HepG2 (cell line): ENCODE data around the gene C2orf81. TPM values are rescaled to one million over a fixed set of nuclear protein-coding genes. Genes with fewer than 3 reads are reported as not detected.

Source experiments
- BORCS8-MEF2B ChIP-seq: sonication (generic); formaldehyde crosslinking; IDR thresholded peaks from 2 replicates; pipeline ENCODE4 v1.8.0; 2022; ENCODE audit warnings: mild to moderate bottlenecking, missing genetic modification reagents
- ETV5 ChIP-seq: IDR thresholded peaks from 2 replicates; pipeline ENCODE4 v1.6.1; 2018; ENCODE audit warnings: missing biosample characterization, missing genetic modification reagents, inconsistent platforms, borderline replicate concordance
- IKZF1 ChIP-seq: fragments of 450-650 bp; IDR thresholded peaks from 2 replicates; pipeline ENCODE4 v1.7.1; 2016
- IRX3 ChIP-seq: sonication (generic); formaldehyde crosslinking; IDR thresholded peaks from 2 replicates; pipeline ENCODE4 v1.8.1; 2023; ENCODE audit warnings: mild to moderate bottlenecking, low read depth, missing genetic modification reagents, borderline replicate concordance
- RAD21 ChIP-seq: fragments of 450-650 bp; formaldehyde crosslinking; IDR thresholded peaks from 2 replicates; pipeline ENCODE4 v1.5.0; 2020; ENCODE audit warnings: mild to moderate bottlenecking
- REXO4 ChIP-seq: sonication (generic); formaldehyde crosslinking; IDR thresholded peaks from 2 replicates; pipeline ENCODE4 v1.8.0; 2022; ENCODE audit warnings: missing genetic modification reagents, mild to moderate bottlenecking, borderline replicate concordance
- ZNF549 ChIP-seq: sonication (generic); formaldehyde crosslinking; IDR thresholded peaks from 2 replicates; pipeline ENCODE4 v1.5.0; 2020; ENCODE audit warnings: missing genetic modification reagents
- ZNF616 ChIP-seq: sonication (generic); formaldehyde crosslinking; IDR thresholded peaks from 2 replicates; pipeline ENCODE4 v1.5.0; 2020; ENCODE audit warnings: low read depth, mild to moderate bottlenecking, missing genetic modification reagents
- polyA plus RNA-seq, 8 experiments: library from polyadenylated mRNA; depleted of rRNA in 3 of 8; stranded (reverse) in 7 of 8; unstranded in 1 of 8; fragments of >200 nt; fragmentation: Illumina TruSeq in 4 of 8; extraction: Trizol in 4 of 8; gene quantifications; 2 replicates each; pipeline versions ENCODE4 v1.2.1 to v1.2.3, GENCODE V29; 2011 to 2016; ENCODE audit warnings: low read depth in 4 of 8, missing spikeins in 1 of 8, mixed read lengths in 1 of 8; ENCODE audit not compliant: insufficient read depth in 1 of 8
- total RNA-seq, 5 experiments: library from RNA; depleted of rRNA; stranded (reverse); fragments of >200 nt; fragmentation: Illumina TruSeq; extraction: Trizol; gene quantifications; 2 replicates each; pipeline ENCODE4 v1.2.3, GENCODE V29; 2016; ENCODE audit warnings: low read depth in 1 of 5
- TF ChIP-seq, protein P1 (sequence below): sonication (generic); formaldehyde crosslinking; IDR thresholded peaks from 2 replicates; pipeline ENCODE4 v1.4.0; 2020; ENCODE audit warnings: missing genetic modification reagents, mild to moderate bottlenecking, borderline replicate concordance
- TF ChIP-seq, protein P2 (sequence below): IDR thresholded peaks from 2 replicates; pipeline ENCODE4 v1.6.1; 2016; ENCODE audit warnings: missing compliant biosample characterization, missing genetic modification reagents, borderline replicate concordance
- TF ChIP-seq, protein P3 (sequence below): sonication (generic); formaldehyde crosslinking; IDR thresholded peaks from 2 replicates; pipeline ENCODE4 v1.8.1; 2023; ENCODE audit warnings: mild to moderate bottlenecking, inconsistent platforms, moderate library complexity, missing genetic modification reagents, borderline replicate concordance
- TF ChIP-seq, protein P4 (sequence below): sonication (generic); formaldehyde crosslinking; IDR thresholded peaks from 2 replicates; pipeline ENCODE4 v1.5.0; 2020; ENCODE audit warnings: mild to moderate bottlenecking, missing genetic modification reagents
- TF ChIP-seq, protein P5 (sequence below): sonication (generic); formaldehyde crosslinking; IDR thresholded peaks from 2 replicates; pipeline ENCODE4; 2020; ENCODE audit warnings: missing genetic modification reagents, mild to moderate bottlenecking, borderline replicate concordance
- TF ChIP-seq, protein P6 (sequence below): sonication (generic); formaldehyde crosslinking; IDR thresholded peaks from 2 replicates; pipeline ENCODE4 v1.5.1; 2020; ENCODE audit warnings: missing genetic modification reagents, mild to moderate bottlenecking, borderline replicate concordance
- TF ChIP-seq, protein P7 (sequence below): IDR thresholded peaks from 2 replicates; pipeline ENCODE4 v1.6.1; 2016; ENCODE audit warnings: missing compliant biosample characterization, missing genetic modification reagents, borderline replicate concordance

C2orf81 gene
- total and polyA plus RNA-seq, 2 of the 13 experiments (the other 11 are each of a cell fraction or from before 2014, with no cell fraction given) = 0.15 to 0.17 TPM

DNA sequence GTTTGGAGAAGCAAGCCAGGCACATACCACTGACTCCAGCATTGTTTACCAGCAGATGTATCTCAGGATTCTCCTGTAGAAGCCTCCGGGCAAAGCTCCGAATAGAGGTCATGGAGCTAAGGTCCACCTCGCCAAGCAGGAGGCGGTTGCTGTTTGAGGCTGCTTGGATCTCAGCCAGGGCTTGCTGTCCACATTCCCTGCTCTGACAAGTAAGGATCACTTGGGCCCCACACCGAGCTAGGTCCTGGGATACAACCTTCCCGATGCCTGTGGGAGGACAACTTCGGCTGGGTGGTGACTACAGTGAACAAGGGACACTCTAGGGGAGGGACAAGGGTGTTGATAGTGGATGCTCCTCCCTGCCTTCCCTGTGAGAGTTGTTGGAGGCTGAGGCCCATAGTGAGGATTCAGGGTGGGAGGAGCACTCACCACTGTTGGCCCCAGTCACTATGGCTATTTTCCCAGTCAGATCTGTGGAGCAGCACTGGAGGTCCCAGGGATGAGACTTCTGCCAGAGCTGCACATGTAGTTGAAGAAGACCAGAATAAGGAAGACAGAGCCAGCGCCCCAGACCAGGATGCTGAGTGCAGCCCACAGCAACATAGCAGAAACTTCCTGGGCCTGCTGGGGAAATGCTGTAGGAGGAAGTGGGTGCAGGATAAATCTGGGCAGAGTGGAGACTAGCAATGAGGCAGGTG lies 8.3 kb downstream of the C2orf81 start (continued):
- no peak for TF ChIP-seq IRX3
- TF ChIP-seq, protein P1, sequence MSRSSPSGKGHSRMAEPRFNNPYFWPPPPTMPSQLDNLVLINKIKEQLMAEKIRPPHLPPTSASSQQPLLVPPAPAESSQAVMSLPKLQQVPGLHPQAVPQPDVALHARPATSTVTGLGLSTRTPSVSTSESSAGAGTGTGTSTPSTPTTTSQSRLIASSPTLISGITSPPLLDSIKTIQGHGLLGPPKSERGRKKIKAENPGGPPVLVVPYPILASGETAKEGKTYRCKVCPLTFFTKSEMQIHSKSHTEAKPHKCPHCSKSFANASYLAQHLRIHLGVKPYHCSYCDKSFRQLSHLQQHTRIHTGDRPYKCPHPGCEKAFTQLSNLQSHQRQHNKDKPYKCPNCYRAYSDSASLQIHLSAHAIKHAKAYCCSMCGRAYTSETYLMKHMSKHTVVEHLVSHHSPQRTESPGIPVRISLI (CRISPR knock-in tag) = no peak
- TF ChIP-seq, protein P2, sequence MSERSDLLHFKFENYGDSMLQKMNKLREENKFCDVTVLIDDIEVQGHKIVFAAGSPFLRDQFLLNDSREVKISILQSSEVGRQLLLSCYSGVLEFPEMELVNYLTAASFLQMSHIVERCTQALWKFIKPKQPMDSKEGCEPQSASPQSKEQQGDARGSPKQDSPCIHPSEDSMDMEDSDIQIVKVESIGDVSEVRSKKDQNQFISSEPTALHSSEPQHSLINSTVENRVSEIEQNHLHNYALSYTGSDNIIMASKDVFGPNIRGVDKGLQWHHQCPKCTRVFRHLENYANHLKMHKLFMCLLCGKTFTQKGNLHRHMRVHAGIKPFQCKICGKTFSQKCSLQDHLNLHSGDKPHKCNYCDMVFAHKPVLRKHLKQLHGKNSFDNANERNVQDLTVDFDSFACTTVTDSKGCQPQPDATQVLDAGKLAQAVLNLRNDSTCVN (CRISPR knock-in tag) = peak; percentile 49; the same call in 1 of the 2 replicates
- TF ChIP-seq, protein P3, sequence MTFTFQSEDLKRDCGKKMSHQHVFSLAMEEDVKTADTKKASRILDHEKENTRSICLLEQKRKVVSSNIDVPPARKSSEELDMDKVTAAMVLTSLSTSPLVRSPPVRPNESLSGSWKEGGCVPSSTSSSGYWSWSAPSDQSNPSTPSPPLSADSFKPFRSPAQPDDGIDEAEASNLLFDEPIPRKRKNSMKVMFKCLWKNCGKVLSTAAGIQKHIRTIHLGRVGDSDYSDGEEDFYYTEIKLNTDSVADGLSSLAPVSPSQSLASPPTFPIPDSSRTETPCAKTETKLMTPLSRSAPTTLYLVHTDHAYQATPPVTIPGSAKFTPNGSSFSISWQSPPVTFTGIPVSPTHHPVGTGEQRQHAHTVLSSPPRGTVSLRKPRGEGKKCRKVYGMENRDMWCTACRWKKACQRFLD (CRISPR knock-in tag) = no peak
- TF ChIP-seq ZNF549 (CRISPR knock-in tag) = no peak
- TF ChIP-seq, protein P4, sequence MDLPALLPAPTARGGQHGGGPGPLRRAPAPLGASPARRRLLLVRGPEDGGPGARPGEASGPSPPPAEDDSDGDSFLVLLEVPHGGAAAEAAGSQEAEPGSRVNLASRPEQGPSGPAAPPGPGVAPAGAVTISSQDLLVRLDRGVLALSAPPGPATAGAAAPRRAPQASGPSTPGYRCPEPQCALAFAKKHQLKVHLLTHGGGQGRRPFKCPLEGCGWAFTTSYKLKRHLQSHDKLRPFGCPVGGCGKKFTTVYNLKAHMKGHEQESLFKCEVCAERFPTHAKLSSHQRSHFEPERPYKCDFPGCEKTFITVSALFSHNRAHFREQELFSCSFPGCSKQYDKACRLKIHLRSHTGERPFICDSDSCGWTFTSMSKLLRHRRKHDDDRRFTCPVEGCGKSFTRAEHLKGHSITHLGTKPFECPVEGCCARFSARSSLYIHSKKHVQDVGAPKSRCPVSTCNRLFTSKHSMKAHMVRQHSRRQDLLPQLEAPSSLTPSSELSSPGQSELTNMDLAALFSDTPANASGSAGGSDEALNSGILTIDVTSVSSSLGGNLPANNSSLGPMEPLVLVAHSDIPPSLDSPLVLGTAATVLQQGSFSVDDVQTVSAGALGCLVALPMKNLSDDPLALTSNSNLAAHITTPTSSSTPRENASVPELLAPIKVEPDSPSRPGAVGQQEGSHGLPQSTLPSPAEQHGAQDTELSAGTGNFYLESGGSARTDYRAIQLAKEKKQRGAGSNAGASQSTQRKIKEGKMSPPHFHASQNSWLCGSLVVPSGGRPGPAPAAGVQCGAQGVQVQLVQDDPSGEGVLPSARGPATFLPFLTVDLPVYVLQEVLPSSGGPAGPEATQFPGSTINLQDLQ (CRISPR knock-in tag) = no peak
- TF ChIP-seq ETV5 = no peak
- no peak for TF ChIP-seq RAD21 (CRISPR knock-in tag)
- TF ChIP-seq IKZF1 = no peak
- TF ChIP-seq, protein P5, sequence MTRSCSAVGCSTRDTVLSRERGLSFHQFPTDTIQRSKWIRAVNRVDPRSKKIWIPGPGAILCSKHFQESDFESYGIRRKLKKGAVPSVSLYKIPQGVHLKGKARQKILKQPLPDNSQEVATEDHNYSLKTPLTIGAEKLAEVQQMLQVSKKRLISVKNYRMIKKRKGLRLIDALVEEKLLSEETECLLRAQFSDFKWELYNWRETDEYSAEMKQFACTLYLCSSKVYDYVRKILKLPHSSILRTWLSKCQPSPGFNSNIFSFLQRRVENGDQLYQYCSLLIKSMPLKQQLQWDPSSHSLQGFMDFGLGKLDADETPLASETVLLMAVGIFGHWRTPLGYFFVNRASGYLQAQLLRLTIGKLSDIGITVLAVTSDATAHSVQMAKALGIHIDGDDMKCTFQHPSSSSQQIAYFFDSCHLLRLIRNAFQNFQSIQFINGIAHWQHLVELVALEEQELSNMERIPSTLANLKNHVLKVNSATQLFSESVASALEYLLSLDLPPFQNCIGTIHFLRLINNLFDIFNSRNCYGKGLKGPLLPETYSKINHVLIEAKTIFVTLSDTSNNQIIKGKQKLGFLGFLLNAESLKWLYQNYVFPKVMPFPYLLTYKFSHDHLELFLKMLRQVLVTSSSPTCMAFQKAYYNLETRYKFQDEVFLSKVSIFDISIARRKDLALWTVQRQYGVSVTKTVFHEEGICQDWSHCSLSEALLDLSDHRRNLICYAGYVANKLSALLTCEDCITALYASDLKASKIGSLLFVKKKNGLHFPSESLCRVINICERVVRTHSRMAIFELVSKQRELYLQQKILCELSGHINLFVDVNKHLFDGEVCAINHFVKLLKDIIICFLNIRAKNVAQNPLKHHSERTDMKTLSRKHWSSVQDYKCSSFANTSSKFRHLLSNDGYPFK = peak; percentile 48; the same call in 1 of the 2 replicates
- no peak for TF ChIP-seq BORCS8-MEF2B (CRISPR knock-in tag)
- TF ChIP-seq REXO4 (CRISPR knock-in tag) = no peak
- TF ChIP-seq ZNF616 (CRISPR knock-in tag) = no peak
- TF ChIP-seq, protein P6, sequence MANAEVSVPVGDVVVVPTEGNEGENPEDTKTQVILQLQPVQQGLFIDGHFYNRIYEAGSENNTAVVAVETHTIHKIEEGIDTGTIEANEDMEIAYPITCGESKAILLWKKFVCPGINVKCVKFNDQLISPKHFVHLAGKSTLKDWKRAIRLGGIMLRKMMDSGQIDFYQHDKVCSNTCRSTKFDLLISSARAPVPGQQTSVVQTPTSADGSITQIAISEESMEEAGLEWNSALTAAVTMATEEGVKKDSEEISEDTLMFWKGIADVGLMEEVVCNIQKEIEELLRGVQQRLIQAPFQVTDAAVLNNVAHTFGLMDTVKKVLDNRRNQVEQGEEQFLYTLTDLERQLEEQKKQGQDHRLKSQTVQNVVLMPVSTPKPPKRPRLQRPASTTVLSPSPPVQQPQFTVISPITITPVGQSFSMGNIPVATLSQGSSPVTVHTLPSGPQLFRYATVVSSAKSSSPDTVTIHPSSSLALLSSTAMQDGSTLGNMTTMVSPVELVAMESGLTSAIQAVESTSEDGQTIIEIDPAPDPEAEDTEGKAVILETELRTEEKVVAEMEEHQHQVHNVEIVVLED = no peak
- TF ChIP-seq, protein P7, sequence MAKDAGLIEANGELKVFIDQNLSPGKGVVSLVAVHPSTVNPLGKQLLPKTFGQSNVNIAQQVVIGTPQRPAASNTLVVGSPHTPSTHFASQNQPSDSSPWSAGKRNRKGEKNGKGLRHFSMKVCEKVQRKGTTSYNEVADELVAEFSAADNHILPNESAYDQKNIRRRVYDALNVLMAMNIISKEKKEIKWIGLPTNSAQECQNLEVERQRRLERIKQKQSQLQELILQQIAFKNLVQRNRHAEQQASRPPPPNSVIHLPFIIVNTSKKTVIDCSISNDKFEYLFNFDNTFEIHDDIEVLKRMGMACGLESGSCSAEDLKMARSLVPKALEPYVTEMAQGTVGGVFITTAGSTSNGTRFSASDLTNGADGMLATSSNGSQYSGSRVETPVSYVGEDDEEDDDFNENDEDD = peak; percentile 9; the same call in 1 of the 2 replicates
